Gastrocnemius medialis (tissue), 4 donors: ENCODE measurements around the gene GNPNAT1. TPM values are rescaled to one million over a fixed set of nuclear protein-coding genes. Genes with fewer than 3 reads are reported as not detected.

Experiments used
- ATAC-seq, 2 donors: fragments of 150-250 bp; one replicate each; pipeline ENCODE4 v1.9.1; 2016
- DNase-seq, 2 donors: peaks; one replicate each; pipeline ENCODE4 v3.0.0-alpha.2; 2019
- H3K27ac ChIP-seq, 4 donors: fragments of 200-600 bp; sonication (generic); 1 replicate in 1 of 4; 2 replicates in 3 of 4; pipeline ENCODE4 v1.5.1; 2016 to 2018; ENCODE audit warnings: mild to moderate bottlenecking in 2 of 4, moderate library complexity in 1 of 4
- H3K27me3 ChIP-seq, 3 donors: fragments of 200-600 bp; sonication (generic) in 2 of 3; 1 replicate in 1 of 3; 2 replicates in 2 of 3; pipeline versions ENCODE4 v1.5.1 to v1.6.0; 2016 to 2019; ENCODE audit warnings: mild to moderate bottlenecking in 1 of 3, moderate library complexity in 1 of 3
- H3K36me3 ChIP-seq, 2 donors: fragments of 200-600 bp; sonication (generic) in 1 of 2; one replicate each; pipeline ENCODE4 v1.5.1; 2017 to 2018
- H3K4me1 ChIP-seq, 2 donors: fragments of 200-600 bp; sonication (generic) in 1 of 2; one replicate each; pipeline ENCODE4 v1.5.1; 2016 to 2017; ENCODE audit warnings: mild to moderate bottlenecking in 2 of 2
- H3K4me3 ChIP-seq, 4 donors: fragments of 200-600 bp; sonication (generic) in 3 of 4; 1 replicate in 1 of 4; 2 replicates in 3 of 4; pipeline ENCODE4 v1.5.1; 2016 to 2019; ENCODE audit warnings: mild to moderate bottlenecking in 2 of 4
- H3K9me3 ChIP-seq, 3 donors: fragments of 200-600 bp; sonication (generic) in 2 of 3; 1 replicate in 1 of 3; 2 replicates in 2 of 3; pipeline ENCODE4 v1.5.1; 2016 to 2019
- CTCF ChIP-seq, 5 experiments: fragments of 450-650 bp in 3 of 5; fragments of 200-600 bp in 2 of 5; sonication (generic) in 2 of 5; IDR thresholded peaks in 4 of 5; conservative IDR thresholded peaks in 1 of 5; 1 replicate in 4 of 5; 2 replicates in 1 of 5; pipeline ENCODE4 v1.5.1; 2016 to 2019; ENCODE audit warnings: antibody characterized with exemption in 5 of 5, mild to moderate bottlenecking in 3 of 5, moderate library complexity in 3 of 5
- POLR2A ChIP-seq, 2 donors: fragments of 450-650 bp; IDR thresholded peaks; one replicate each; pipeline ENCODE4 v1.6.1; 2017; ENCODE audit warnings: antibody characterized with exemption in 2 of 2, mild to moderate bottlenecking in 2 of 2, moderate library complexity in 2 of 2
- in situ Hi-C, 4 donors: fragments of 200-750 bp; cut with MboI; loops; one replicate each; pipeline versions ENCODE4 v1.15.0 to v1.8.0; 2017; ENCODE audit warnings: low sequenced_read_pairs in 4 of 4
- intact Hi-C: fragments of 100-400 bp; cut with DNase I; formaldehyde crosslinking; loops from one replicate; pipeline ENCODE4 v1.15.1; 2023; ENCODE audit warnings: low total_unique reads
- total RNA-seq, 4 donors: library from RNA; depleted of rRNA; stranded (reverse); fragments of >200 nt; gene quantifications; one replicate each; pipeline versions ENCODE4 v1.1.0 to v1.2.3, GENCODE V29; 2016

GNPNAT1 gene
- total RNA-seq, 4 donors from 2014 or later: 10.0 to 19.4 (median 12.4) TPM

- in situ Hi-C loops: no loop called here
- Histone ChIP-seq H3K27me3 (no peaks in the 10 kb centered on the region), H3K4me3 (peak overlapping the region; percentile 86 to 93 (median 88)), H3K36me3 (no peaks in the 10 kb centered on the region), H3K27ac (peak overlapping the region in 2 of 4 donors; percentile 87 to 89), H3K4me1 (peaks cover 18% of the 10 kb centered on the region in 2 donors), H3K9me3 (no peaks in the 10 kb centered on the region)
- no peak for TF ChIP-seq POLR2A (IDR thresholded peaks at IDR 0.05)
- TF ChIP-seq CTCF (IDR thresholded peaks at IDR 0.05 in 4 of 5, conservative IDR thresholded peaks at IDR 0.05 in 1 of 5): no peak
- ATAC-seq: no peak
- DNase-seq: no peak
- intact Hi-C loops: loop anchor here (2.0 to 5.0 kb wide), 3 partner anchors 59 to 237 kb away; partner anchors contain the start of genes GPR137C, PSMC6, STYX and TXNDC16
Observed at GRCh38 chr14:52790011-52790755, 1.2 kb downstream of the GNPNAT1 start.

GRCh38 chr14:52789118-52789517 lies 2.3 kb downstream of the GNPNAT1 start:
- peaks cover 18% of the 10 kb centered on the region in 2 donors for H3K4me1 ChIP-seq
- in situ Hi-C loops: loop anchor here in 1 of 4 donors (10.0 kb wide), 1 partner anchor 54 kb away; the partner anchor contains the start of gene STYX
- H3K27ac ChIP-seq: no peak overlapping the region
- no peak for ATAC-seq
- intact Hi-C loops: no loop called here
- H3K9me3 ChIP-seq: no peaks in the 10 kb centered on the region
- TF ChIP-seq POLR2A (IDR thresholded peaks at IDR 0.05): no peak
- no peak for TF ChIP-seq CTCF (IDR thresholded peaks at IDR 0.05 in 4 of 5, conservative IDR thresholded peaks at IDR 0.05 in 1 of 5)
- no peak for DNase-seq
- H3K4me3 ChIP-seq: no peak overlapping the region
- H3K36me3 ChIP-seq: no peaks in the 10 kb centered on the region
- H3K27me3 ChIP-seq: no peaks in the 10 kb centered on the region

- DNase-seq (no peak), ATAC-seq (no peak)
- Histone ChIP-seq H3K9me3 (no peaks in the 10 kb centered on the region), H3K27ac (no peak overlapping the region), H3K27me3 (no peaks in the 10 kb centered on the region), H3K36me3 (no peaks in the 10 kb centered on the region), H3K4me1 (peaks cover 13 to 18% of the 10 kb centered on the region in 2 donors), H3K4me3 (no peak overlapping the region)
- TF ChIP-seq POLR2A (IDR thresholded peaks at IDR 0.05) (no peak), CTCF (IDR thresholded peaks at IDR 0.05 in 4 of 5, conservative IDR thresholded peaks at IDR 0.05 in 1 of 5) (no peak)
- intact Hi-C loops (no loop called here), in situ Hi-C loops (loop anchor here in 1 of 4 donors (10.0 kb wide), 1 partner anchor 52 kb away; the partner anchor contains the start of gene STYX)
Observed at GRCh38 chr14:52786887-52787286, 4.5 kb downstream of the GNPNAT1 start.

GRCh38 chr14:52783206-52783605 lies 8.2 kb downstream of the GNPNAT1 start:
- H3K4me1 ChIP-seq: no peaks in the 10 kb centered on the region
- DNase-seq: no peak

More at GRCh38 chr14:52783206-52783605, 8.2 kb downstream of the GNPNAT1 start:
- ATAC-seq: no peak
- peaks cover 0 to 10% of the 10 kb centered on the region in 2 donors for H3K36me3 ChIP-seq
- no peaks in the 10 kb centered on the region for H3K27me3 ChIP-seq
- no peak overlapping the region for H3K27ac ChIP-seq
- H3K4me3 ChIP-seq: no peak overlapping the region
- no peaks in the 10 kb centered on the region for H3K9me3 ChIP-seq
- in situ Hi-C loops (loop anchor here in 1 of 4 donors (10.0 kb wide), 1 partner anchor 48 kb away; the partner anchor contains the start of gene STYX), intact Hi-C loops (no loop called here)
- no peak for TF ChIP-seq CTCF (IDR thresholded peaks at IDR 0.05 in 4 of 5, conservative IDR thresholded peaks at IDR 0.05 in 1 of 5)
- TF ChIP-seq POLR2A (IDR thresholded peaks at IDR 0.05): no peak
